Liver (tissue), 3 donors: Measurements from ENCODE around the gene PANK1.

ENCODE experiments used
- CTCF ChIP-seq: fragments of 150-350 bp; IDR thresholded peaks from 2 replicates; pipeline ENCODE4 v1.5.1; 2017; ENCODE audit warnings: improper control_type of control experiment, low read depth, low read length; ENCODE audit not compliant: missing input control
- EGR1 ChIP-seq, 2 donors: IDR thresholded peaks; 2 replicates each; pipeline ENCODE4 v1.6.1; 2016 to 2018; ENCODE audit warnings: antibody characterized with exemption in 2 of 2, low read depth in 2 of 2
- GABPA ChIP-seq, 2 donors: IDR thresholded peaks in 1 of 2; conservative IDR thresholded peaks in 1 of 2; 2 replicates each; pipeline ENCODE4 v1.6.1; 2016; ENCODE audit warnings: antibody characterized with exemption in 2 of 2, mild to moderate bottlenecking in 1 of 2, moderate library complexity in 1 of 2
- JUND ChIP-seq, 2 donors: IDR thresholded peaks; 2 replicates each; pipeline ENCODE4 v1.6.1; 2016; ENCODE audit warnings: antibody characterized with exemption in 2 of 2
- MAX ChIP-seq: IDR thresholded peaks from 2 replicates; pipeline ENCODE4 v1.6.1; 2016; ENCODE audit warnings: antibody characterized with exemption
- NR2F2 ChIP-seq: IDR thresholded peaks from 2 replicates; pipeline ENCODE4 v1.6.1; 2016; ENCODE audit warnings: antibody characterized with exemption
- RAD21 ChIP-seq, 2 donors: IDR thresholded peaks; 2 replicates each; pipeline ENCODE4 v1.6.1; 2016; ENCODE audit warnings: antibody characterized with exemption in 2 of 2, mild to moderate bottlenecking in 2 of 2
- RXRA ChIP-seq, 2 donors: IDR thresholded peaks; 2 replicates each; pipeline ENCODE4 v1.6.1; 2017 to 2018; ENCODE audit warnings: antibody characterized with exemption in 2 of 2, mild to moderate bottlenecking in 1 of 2
- SP1 ChIP-seq: IDR thresholded peaks from 2 replicates; pipeline ENCODE4 v1.6.1; 2018; ENCODE audit warnings: antibody characterized with exemption, mild to moderate bottlenecking
- TAF1 ChIP-seq: conservative IDR thresholded peaks from 2 replicates; pipeline ENCODE4 v1.6.1; 2016; ENCODE audit warnings: antibody characterized with exemption, mild to moderate bottlenecking
- YY1 ChIP-seq: IDR thresholded peaks from 2 replicates; pipeline ENCODE4 v1.6.1; 2016; ENCODE audit warnings: antibody characterized with exemption, mild to moderate bottlenecking
- TF ChIP-seq, protein P1 (sequence below): IDR thresholded peaks from 2 replicates; pipeline ENCODE4 v1.6.1; 2016; ENCODE audit warnings: antibody characterized with exemption, mild to moderate bottlenecking
- TF ChIP-seq, protein P2 (sequence below): IDR thresholded peaks from 2 replicates; pipeline ENCODE4 v1.6.1; 2016; ENCODE audit warnings: antibody characterized with exemption
- donor health status: healthy.
- donor health status: healthy.

- TF ChIP-seq GABPA (IDR thresholded peaks at IDR 0.05 in 1 of 2, conservative IDR thresholded peaks at IDR 0.05 in 1 of 2) (no peak), SP1 (no peak), CTCF (no peak), TAF1 (no peak), RAD21 (IDR thresholded peaks at IDR 0.05) (no peak), NR2F2 (no peak), RXRA (IDR thresholded peaks at IDR 0.05) (no peak), JUND (IDR thresholded peaks at IDR 0.05) (no peak), EGR1 (IDR thresholded peaks at IDR 0.05; ENCODE audit: low read depth in 2 of 2) (no peak), MAX (no peak), YY1 (no peak)
- TF ChIP-seq, protein P1, sequence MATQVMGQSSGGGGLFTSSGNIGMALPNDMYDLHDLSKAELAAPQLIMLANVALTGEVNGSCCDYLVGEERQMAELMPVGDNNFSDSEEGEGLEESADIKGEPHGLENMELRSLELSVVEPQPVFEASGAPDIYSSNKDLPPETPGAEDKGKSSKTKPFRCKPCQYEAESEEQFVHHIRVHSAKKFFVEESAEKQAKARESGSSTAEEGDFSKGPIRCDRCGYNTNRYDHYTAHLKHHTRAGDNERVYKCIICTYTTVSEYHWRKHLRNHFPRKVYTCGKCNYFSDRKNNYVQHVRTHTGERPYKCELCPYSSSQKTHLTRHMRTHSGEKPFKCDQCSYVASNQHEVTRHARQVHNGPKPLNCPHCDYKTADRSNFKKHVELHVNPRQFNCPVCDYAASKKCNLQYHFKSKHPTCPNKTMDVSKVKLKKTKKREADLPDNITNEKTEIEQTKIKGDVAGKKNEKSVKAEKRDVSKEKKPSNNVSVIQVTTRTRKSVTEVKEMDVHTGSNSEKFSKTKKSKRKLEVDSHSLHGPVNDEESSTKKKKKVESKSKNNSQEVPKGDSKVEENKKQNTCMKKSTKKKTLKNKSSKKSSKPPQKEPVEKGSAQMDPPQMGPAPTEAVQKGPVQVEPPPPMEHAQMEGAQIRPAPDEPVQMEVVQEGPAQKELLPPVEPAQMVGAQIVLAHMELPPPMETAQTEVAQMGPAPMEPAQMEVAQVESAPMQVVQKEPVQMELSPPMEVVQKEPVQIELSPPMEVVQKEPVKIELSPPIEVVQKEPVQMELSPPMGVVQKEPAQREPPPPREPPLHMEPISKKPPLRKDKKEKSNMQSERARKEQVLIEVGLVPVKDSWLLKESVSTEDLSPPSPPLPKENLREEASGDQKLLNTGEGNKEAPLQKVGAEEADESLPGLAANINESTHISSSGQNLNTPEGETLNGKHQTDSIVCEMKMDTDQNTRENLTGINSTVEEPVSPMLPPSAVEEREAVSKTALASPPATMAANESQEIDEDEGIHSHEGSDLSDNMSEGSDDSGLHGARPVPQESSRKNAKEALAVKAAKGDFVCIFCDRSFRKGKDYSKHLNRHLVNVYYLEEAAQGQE: no peak
- TF ChIP-seq, protein P2, sequence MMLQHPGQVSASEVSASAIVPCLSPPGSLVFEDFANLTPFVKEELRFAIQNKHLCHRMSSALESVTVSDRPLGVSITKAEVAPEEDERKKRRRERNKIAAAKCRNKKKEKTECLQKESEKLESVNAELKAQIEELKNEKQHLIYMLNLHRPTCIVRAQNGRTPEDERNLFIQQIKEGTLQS: no peak
These were observed 77.3 kb downstream of the PANK1 start for GRCh38 chr10:89567576-89568245.
